ENCODE results near the gene SDS. TPM values are rescaled to one million over a fixed set of nuclear protein-coding genes. Genes with fewer than 3 reads are reported as not detected.

The SDS gene
- total and polyA plus RNA-seq, 2 of the 8 experiments (the other 6 are each of a cell fraction or from before 2014, with no cell fraction given) = 0.21 TPM; not detected in 1

GRCh38 chr12:113400362-113400761, 3.3 kb downstream of the SDS start (continued):
- TF ChIP-seq CHD7 (IDR thresholded peaks at IDR 0.05; ENCODE audit: insufficient replicate concordance, low read length) (no peak), SIRT6 (IDR thresholded peaks at IDR 0.05; ENCODE audit: low read length) (no peak)
